GM08714 (cell line): ENCODE measurements around the gene BAK1.

ENCODE experiments used
- H3K4me3 ChIP-seq: fragments of 200-500 bp; sonication (Bioruptor generic); 2 replicates; pipeline ENCODE4 v1.5.1; 2014; ENCODE audit warnings: mild to moderate bottlenecking, low read length, inconsistent platforms
- ZNF274 ChIP-seq: IDR thresholded peaks from 2 replicates; pipeline ENCODE4 v1.6.1; 2012; ENCODE audit warnings: mild to moderate bottlenecking, low read depth, low read length

Gene BAK1

DNA sequence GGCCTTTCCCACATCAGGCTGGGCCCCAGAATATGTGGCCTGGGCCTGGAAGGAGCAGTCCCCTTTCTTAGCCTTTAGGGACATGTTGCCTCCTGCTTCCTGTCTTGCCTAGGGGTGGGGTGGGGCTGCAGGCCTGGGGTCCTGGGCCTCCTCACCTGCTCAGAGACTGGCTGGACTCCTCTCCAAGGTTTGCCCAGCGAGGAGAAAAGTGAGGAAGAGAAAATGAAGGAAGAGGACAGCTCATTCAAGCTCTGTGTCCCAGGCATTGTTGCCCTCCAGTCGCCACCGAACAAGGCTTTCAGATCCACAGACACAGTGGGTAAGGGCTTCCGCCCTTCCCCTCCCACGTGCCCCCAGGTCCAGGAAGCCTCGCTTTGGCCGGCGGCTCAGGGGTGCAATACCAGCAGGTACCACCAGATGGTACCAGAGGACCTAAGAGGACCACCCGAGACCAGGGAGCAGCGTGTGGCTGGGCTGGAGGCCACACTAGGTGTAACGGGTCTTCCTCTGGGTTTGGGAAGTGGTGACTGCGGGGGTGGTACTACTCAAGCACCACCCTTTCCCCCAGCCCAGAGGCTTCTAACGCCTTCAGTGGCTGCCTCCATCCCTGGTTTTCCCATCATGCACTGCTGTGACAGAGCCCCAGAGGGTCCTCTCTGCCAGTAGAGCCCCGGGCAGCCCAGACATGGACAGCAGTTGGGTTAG, 5.5 kb upstream of the BAK1 start:
- H3K4me3 ChIP-seq: no peak overlapping the region
- no peak for TF ChIP-seq ZNF274

DNA sequence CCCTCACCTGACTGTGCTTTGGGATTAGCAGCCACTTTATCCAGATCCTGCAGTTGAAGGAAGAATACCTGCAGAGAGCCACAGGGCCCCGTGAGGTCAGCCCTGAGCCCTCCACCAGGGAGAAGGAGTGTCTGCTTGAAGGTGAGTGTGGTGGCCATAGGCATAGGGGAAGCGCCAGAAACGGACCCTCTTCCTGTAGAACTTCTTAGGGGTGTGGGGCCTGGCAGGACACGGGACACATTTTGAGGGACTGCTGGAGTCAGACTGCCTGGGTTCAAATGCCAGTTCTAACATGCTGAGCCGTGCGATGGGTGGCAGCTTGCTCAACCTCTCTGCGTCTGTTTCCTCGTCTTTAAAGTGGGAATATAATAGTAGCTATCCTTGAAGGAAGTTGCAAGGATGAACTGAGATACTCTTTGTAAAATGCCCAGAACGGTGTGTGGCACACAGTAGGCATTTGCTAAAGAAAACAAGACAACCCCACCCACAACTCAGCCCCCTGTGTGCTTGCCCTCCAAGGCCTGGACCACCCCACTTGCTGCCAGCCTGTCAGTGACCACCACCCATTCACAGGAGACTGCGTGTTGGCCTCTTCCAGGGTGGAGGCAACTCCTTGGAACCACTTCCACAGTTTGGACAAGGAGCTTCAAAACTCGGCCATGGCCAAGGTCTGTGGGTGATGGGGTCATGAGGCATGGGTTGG, 4.8 kb upstream of the BAK1 start:
- no peak for TF ChIP-seq ZNF274
- H3K4me3 ChIP-seq: no peak overlapping the region

DNA sequence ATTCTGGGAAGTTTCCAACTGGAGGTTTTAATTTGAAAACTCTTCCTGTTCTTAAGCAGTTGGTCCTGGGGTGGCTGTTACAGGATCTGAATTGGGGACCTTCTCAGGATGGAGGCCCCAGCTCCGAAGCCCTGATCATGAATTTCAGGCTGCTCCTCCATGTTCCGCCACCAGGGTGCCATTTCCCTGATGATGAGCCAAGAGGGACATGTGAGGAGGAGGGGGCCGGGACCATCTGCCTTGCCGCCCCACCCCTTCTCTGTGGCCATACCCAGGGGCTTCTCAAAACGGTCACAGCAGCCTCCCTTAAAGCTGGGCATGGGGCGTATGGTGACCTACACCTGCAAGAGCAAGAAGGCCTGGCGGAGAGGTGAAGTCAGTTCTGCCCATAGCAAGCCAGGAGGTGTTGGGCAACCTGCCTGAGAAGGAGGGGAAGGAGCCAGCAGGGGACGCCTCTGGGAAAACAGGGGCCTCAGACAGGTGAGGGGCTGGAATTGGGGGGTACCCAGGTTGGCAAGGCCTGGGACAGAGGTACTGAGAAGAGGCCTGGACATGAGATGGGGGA, 3.6 kb upstream of the BAK1 start:
- no peak for TF ChIP-seq ZNF274

DNA sequence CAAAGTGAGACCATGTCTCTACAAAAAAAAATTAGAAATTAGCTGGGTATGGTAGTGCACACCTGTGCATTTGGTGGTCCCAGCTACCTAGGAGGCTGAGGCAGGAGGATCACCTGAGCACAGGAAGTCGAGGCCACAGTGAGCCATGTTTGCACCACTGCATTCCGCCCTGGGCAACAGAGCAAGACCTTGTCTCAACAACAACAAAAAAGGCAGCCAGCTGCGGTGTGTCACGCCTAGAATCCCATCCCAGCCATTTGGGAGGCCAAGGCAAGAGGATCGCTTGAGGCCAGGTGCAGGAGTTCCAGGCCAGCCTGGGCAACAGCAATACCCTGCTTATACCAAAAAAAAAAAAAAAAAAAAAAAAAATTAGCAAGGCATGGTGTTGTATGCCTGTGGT, 1.1 kb upstream of the BAK1 start:
- TF ChIP-seq ZNF274: no peak
- no peak overlapping the region for H3K4me3 ChIP-seq

More for the DNA sequence above, 3.6 kb upstream of the BAK1 start:
- no peak overlapping the region for H3K4me3 ChIP-seq

DNA sequence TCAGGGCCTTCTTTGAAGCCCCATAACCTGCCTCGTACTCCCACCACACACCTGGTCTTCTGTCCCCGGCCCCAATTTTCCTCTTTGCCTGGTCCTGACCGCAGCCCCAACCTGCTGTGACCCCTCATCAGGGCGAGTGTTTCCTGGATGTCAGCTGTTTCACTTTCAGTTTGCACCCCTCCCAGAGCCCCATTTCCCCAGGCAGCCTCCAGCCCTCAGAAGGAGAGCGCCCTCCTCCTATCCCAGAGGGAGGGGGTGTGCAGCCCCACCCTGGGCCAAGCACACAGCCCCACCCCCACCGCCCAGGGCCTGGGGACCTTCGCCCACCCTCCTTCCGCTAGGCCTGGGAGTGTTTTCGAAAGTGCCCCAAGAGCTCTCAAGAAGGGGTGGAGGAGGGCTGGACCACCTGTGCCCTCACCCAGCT, 1.5 kb downstream of the BAK1 start:
- H3K4me3 ChIP-seq: peak overlapping the region; percentile 82; the same call in 1 of the 2 replicates
- TF ChIP-seq ZNF274: no peak

DNA sequence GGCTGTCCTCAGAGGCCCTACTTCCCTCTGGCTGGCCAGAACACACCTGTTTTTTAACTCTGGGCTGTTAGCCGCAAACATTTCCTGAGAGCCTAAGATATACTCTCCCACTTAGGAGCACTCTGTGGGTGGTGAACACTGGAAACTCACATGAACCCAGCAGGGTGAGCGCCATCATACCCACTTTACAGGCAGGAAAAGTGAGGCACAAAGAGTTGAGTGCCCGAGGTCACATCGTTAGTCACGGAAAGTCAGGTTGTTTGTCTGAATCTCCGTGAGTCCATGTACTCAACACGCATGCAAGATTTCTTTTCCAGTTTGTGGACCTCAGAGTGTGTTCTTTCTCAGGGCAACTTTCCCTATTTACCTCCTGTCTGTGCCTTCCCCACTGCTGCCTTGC, 1.9 kb downstream of the BAK1 start:
- TF ChIP-seq ZNF274: no peak
- peak overlapping the region; percentile 82; the same call in 1 of the 2 replicates for H3K4me3 ChIP-seq

DNA sequence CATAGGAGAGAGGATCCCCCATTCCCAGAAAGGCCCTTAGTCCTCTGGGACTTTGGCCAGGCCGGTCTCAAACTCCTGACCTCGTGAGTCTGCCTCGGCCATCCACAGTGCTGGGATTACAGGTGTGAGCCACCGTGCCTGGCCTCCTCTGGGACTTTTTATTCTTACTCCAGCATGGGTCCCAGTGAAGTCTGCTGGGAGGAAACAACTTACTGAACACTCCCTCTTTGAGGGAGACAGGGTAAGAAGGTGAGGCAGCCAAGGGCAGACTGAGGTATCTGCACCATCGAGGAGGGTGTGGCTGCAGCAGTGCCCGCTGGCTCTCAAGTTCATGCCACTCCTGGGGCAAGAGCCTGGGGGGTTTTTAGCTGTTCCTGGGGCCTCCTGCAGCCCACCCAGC, 2.4 kb downstream of the BAK1 start:
- H3K4me3 ChIP-seq: no peak overlapping the region; the same call in 1 of the 2 replicates
- TF ChIP-seq ZNF274: no peak

DNA sequence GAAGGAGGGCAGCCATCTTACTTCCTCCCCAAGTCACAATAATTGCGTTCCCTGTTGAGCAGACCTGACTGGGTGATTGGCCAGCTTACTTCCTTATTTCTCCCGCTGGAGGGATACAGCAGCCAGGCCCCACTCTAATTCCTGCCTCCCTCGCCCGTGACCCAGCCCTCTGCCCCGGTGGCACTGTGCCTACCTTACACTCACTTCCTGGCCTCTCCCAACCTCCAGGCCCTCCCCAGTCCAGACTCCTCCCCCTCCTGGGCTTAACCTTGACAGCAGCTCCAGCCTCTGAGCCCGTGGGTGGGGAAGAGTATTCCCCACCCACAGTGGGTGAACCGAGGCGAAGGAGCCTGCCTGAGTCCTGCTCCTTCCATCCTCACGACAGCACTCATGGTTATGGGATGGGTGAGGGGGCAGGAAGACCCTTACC, 3.0 kb downstream of the BAK1 start:
- TF ChIP-seq ZNF274: no peak
- H3K4me3 ChIP-seq: no peak overlapping the region

DNA sequence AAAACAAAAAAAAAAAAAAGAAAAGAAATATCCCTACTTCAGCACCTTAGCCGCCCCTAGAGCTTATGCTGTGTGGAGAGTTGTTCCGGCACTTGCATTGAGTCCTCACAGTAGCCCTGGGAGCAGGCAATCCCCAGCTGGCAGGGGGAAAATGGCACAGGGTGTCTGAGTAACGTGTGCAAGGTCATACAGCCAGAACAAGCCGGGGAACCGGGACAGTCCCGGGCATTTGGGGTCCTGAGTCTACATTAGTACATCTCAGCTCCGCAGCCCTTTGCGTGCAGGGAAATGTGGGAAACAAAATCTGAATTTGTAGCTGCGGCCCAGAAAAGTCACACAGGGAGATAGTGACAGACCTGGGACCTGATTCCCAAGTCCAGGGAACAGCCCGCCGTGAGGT, 3.4 kb downstream of the BAK1 start:
- no peak for TF ChIP-seq ZNF274
- H3K4me3 ChIP-seq: no peak overlapping the region

DNA sequence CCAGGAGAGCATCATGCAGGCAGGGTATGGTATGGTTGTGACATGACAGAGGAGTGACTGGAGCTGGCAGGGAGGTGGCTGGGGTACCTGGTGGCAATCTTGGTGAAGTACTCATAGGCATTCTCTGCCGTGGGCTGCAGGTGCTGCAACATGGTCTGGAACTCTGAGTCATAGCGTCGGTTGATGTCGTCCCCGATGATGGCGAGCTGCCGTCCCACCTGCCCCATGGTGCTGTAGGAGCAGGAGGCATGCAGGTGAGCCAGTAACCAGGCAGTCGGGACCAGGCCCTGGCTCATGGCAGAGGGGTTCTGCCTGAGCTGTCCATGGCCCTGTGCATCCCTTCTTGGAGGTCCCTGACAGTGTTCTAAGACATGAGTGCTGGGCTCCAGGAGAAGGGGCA, 4.9 kb downstream of the BAK1 start:
- no peak for TF ChIP-seq ZNF274
- H3K4me3 ChIP-seq: no peak overlapping the region

DNA sequence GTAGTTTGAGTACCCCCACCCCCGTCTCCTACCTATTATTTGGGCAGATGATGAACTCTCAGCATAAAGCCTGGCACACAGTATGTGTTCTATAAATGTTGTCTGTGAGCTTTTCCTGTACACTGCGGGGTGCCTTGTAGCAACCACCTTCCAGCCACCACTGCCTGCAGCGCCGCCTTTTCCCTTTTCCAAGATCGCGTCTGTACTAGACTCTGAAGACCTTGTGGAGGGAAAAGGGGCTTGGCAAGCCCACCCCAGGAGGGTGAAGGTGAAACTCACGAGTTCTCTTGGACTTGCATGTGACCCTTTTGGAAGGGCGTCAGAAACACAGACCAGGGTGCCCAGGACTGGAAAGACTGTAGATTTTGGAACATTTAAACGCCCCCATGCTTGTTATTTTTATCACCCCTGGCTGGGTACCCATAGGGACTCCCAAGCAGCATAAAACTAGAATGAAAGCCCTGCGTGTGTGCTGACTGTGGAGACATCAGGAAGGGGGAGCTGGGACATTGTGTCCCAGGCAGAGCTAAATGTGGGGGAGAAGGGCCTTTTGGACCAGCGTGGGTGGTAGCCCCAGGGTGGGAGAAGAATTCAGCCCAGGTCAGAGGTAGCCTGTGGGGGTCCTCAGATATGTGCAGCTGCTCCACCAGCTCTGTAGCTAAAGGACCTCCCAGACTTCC, 8.3 kb downstream of the BAK1 start:
- TF ChIP-seq ZNF274: no peak
- H3K4me3 ChIP-seq: peak overlapping the region; percentile 59; the same call in 1 of the 2 replicates

DNA sequence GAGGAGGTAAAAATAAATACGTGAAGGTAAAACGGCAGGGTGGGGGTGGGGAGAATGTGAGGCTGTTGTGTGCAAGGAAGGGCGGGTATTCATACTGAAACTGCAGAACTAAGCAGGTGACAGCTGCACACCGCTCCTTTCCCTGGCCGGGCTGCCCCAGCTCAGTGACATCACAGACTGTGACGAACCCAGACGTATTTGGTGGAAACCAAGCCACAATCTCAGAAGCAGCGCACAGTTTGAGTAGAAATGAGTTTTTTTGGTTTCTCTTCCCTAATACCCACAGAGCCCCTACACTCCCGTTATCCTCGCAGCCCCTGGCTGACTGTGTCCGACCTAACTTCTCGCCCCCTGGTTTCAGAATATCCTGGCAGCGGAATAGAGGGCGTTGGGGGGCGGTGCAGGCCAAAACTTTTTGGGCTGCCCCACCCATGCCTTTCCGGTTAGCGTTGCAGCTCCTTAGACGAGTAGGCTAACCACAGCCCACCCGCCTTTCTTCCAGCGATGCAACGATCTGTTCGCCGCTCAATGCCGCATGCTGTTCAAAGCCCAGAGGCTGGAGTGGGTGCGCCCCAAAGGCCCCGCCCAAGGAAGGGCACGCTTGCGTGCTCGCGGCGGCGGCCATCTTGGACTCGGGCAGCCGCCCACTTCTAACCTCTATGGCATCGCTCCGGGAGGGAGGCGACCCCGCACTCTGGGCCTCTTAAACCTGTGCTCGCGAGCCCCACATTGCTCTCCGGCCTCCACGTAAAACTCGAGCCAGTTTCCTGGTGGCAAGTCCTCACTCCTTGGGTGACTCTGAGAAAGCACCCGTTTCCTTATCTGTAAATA, 9.1 kb downstream of the BAK1 start:
- no peak for TF ChIP-seq ZNF274
- H3K4me3 ChIP-seq: peak overlapping the region; percentile 59; the same call in 1 of the 2 replicates

DNA sequence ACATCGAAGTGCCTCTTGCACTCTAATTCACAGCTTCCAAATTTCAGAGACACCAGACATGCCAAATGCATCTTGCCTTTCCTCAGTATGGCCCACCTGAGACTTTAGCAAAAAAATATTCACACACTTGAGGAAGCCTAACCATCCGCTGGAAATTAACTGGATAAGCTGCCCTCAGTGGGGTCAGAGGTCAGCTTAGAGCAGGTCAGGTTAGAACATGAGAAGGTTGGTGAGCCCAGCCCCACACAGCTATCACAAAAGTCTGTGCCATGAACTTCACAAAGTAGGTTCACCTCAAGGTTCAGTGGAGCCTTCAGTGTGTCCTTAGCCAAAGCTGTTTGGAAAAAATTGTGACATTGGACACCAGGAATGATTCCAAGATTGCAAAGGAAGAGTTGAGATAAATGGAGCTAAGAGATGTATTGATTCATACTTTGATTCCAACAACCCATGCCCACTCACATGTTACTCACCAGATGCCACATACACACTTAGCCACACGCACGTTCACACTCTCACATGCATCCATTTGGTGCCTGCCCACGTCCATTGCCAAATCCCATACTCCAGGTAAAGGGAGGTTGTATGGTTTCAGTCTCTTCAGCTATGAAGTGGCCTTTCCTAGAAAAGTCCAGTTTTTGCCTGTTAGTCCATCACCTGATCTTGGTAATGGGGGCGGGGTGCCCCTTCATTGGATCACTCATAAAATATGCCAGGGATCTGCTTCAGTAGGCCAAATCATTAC, 11.1 kb downstream of the BAK1 start:
- no peak for TF ChIP-seq ZNF274
- no peak overlapping the region for H3K4me3 ChIP-seq
